Stimulated activated CD8-positive, alpha-beta memory T cell treated with anti-CD3 and anti-CD28 coated beads, Interleukin-12 subunit alpha, Interleukin-12 subunit beta, amount 100 ng/mL, for 24 hours (primary cell): ENCODE results near the gene PDE8B.

Experiments
- DNase-seq: peaks from one replicate; pipeline ENCODE4 v3.0.0-alpha.2; 2020; ENCODE audit errors: extremely low read depth

PDE8B gene

GRCh38 chr5:77230727-77231470 lies 20.4 kb downstream of the PDE8B start:
- no peak for DNase-seq

DNA sequence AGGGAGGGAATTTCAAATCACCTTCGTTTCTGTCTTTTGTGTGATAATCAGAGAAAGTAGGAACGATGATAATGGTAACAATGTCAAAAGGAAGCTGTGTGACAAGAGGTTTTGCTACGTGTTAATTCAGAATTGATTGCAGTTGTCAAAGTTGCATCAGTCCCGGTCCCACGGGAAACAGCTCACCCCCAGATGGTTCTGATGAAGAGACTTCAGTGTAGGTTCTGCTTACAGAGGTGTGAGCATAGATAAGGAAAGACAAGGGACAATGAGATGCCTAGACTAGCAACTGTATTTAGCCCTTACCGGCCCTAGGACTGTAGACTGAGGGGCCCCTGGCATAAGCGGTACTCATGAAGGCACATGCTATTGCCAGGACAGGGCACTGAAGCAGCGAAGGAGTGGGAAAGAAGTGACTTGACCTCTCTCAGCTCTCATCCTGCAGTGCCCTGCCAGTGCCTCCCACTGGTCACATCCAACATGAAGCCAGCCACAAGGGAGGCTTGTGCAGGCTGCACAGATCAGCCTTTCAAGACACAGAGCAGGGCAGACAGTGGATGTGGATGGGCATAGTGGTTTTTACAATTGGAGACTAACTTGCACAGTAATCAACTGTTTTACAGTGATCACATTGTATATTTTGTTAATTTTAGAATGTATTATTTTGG lies 21.1 kb downstream of the PDE8B start:
- DNase-seq, result no peak

- DNase-seq, result no peak
These were observed 22.3 kb downstream of the PDE8B start for GRCh38 chr5:77232574-77233358.

DNA sequence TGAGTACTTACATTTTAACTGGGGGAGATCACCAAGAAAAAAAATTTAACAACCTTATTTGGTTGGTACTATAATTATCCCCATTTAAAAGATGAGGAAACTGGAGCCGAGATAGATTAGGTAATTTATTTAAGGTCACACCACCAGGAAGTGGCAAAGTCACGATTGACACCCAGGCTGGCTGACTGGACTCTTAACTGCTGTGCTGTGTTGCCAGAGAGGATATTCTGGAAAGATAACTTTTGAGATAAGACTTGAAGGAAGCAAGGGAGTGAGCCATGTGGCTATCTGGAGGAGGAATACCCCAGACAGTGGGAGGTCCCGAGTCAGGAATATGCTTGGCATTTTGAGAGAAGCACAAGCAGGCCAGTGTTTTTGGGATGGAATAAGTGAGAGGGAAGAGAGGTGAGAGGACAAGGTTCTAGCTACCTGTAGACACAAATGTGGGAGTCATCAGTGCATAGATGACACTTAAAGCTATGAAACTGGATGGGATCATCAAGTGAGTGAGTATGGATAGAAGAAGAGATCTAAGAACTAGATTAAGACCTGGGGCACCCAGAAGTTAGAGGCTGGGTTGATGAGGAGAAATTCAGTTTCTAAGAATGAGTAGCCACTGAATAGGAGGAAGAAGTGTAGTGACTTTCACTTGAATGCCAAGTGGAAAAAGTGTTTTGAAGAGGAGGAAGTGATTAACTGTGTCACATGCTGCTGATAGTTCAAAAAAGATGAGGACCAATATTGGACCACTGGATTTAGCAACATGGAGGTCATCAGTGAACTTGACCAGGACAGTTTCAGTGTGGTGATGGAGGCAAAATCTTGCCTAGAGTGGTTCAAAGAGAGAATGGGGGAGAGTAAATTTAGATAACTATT lies 25.6 kb downstream of the PDE8B start:
- DNase-seq, result no peak

GRCh38 chr5:77239126-77239741 lies 28.8 kb downstream of the PDE8B start:
- DNase-seq, result no peak

DNA sequence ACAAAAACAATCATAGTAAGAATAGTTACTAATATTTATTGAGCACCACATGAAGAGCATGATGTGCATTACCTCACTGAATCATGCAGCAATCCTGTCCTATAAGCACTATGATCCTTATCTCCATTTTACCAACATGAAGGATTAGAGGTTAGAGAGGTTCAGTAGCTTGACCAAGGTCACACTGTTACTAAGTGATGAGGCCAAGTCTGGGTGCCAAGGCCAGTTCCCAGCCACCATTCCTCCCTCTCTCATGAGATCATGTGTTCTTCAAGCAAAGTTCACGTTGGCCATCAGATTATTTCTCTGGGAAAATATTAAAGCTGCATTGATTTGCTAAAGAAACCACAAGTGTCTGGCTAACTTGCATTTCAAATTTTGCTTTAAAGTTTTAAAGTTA lies 31.0 kb downstream of the PDE8B start:
- no peak for DNase-seq

GRCh38 chr5:77249475-77249874 lies 39.0 kb downstream of the PDE8B start:
- no peak for DNase-seq

- no peak for DNase-seq
These were observed 39.5 kb downstream of the PDE8B start for GRCh38 chr5:77250021-77250420.

DNA sequence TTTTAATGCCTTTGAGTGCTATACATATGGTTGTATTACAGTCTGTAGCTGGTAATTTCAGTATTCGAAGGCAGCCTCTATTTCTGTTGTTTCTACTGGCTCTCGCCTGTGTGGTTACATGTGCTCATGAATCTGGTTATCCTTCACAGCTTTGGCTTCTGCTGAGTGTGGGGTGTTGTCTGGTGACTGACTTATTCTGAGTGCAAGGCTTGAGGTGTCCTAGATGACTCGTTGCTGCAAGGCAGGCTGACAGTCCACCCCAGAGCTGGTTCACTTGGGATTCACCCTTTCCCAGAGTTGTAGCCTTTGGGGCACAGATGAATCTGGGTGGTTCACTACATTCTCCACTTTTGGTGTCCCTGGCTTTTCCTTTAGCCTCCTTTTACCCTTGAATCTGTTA lies 41.4 kb downstream of the PDE8B start:
- no peak for DNase-seq

GRCh38 chr5:77255617-77256016 lies 45.1 kb downstream of the PDE8B start:
- no peak for DNase-seq

DNA sequence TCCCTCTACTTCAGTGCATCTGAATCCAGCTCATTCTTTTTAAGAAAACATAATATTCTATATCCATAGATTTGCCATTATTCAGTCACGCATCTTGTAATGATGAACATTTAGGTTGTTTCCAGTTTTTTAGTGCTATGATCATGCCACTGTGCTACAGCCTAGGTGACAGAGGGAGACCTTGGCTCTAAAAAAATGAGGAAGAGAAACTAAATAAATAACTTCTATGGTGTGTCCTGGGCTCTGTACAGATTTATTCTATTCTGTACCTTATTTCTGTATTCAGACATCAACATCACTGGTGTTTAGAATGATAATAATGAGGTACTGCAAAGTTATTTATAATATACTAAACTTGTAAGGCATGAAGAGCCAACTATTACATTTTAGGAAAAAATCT lies 45.9 kb downstream of the PDE8B start:
- DNase-seq, result no peak

- DNase-seq, result no peak
These were observed 48.2 kb downstream of the PDE8B start for GRCh38 chr5:77258652-77259051.

GRCh38 chr5:77259476-77259875 lies 49.0 kb downstream of the PDE8B start:
- no peak for DNase-seq

DNA sequence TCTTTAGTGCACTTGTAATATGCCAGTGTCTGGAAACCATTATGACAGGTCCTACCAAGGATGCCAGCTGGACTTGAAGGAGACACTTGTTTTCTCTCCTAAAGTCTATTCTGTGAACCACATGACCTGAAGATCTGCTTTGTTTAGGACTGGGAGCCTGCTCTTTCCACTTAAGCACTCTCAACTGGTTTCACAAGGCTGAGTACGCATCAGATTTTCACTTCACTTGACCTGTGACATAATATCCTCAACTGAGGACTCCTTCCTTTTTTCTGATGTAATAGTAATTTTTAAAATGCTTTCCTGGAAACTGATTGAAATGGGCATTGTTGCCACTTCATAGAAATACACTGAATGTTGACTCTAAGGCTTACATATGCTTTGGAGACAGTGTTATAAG lies 52.2 kb downstream of the PDE8B start:
- no peak for DNase-seq

- DNase-seq, result no peak
These were observed 55.8 kb downstream of the PDE8B start for GRCh38 chr5:77266291-77266690.

DNA sequence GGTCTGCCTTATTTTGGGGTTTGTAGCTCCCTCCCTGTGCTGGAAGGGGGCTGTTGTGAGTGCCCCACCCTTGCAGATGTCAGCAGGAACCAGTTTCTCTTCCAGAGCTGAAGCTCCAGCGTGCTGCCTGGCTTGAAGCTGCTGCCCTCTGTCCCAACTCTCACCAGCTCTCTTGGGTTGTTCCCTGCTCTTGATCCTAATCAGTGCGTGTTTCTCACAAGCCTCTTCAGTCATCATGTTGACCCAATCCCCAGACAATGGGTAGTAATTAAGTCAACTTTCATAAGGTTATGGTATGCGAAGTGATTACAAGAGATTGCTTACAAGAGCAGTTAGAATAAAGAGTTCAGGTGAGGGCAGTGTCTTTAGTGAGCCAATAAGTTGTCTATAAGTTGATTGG lies 57.0 kb downstream of the PDE8B start:
- DNase-seq, result no peak

- DNase-seq, result no peak
These were observed 61.7 kb downstream of the PDE8B start for GRCh38 chr5:77272206-77272605.

DNA sequence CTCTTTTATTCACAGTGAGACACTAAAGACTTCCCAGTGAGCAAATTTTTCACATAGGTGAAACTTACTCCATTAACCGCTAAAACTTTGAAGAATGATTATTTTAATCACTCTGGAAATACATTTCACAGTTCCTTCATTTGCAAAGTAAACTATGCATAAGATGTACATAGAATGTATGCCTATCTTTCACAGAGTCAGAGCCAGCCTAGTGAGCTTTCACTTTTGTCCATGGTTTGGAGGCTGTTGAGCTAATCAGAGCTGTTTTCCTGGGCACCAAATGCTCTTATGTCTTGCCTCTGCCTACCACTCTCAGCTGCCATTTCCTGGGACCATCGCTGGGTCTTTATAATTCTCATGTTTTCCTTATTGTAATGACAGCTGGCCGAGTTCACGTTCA lies 67.3 kb downstream of the PDE8B start:
- DNase-seq, result no peak

GRCh38 chr5:77280036-77280435 lies 69.6 kb downstream of the PDE8B start:
- DNase-seq, result no peak

- no peak for DNase-seq
These were observed 71.5 kb downstream of the PDE8B start for GRCh38 chr5:77281969-77282336.

GRCh38 chr5:77282337-77283027 lies 72.0 kb downstream of the PDE8B start:
- no peak for DNase-seq
